CD8-positive, alpha-beta memory T cell (primary cell): Measurements from ENCODE around the gene SPAM1. TPM values are rescaled to one million over a fixed set of nuclear protein-coding genes. Genes with fewer than 3 reads are reported as not detected.
"Not testable (repeated sequence)": the region's sequence is repeated elsewhere in the genome, so short reads cannot be mapped to it uniquely, and the experiment has no call there.

ENCODE experiments used
- CTCF ChIA-PET: fragments of 350-600 bp; sonication (Branson Sonifier 250); formaldehyde crosslinking; loops from one replicate; lab custom pipeline; 2021; ENCODE audit warnings: antibody characterized with exemption; lab: Charles Lee
- POLR2A ChIA-PET: fragments of 350-600 bp; sonication (Branson Sonifier 250); formaldehyde crosslinking; loops from one replicate; lab custom pipeline; 2021; ENCODE audit warnings: antibody characterized with exemption; lab: Charles Lee
- DNase-seq, 5 donors: peaks; one replicate each; pipeline versions ENCODE4 v3.0.0 to v3.0.0-alpha.2; 2020 to 2022; ENCODE audit warnings: mixed read lengths in 1 of 5
- H3K27ac ChIP-seq: one replicate; pipeline ENCODE4 v1.7.0; 2013; ENCODE audit warnings: low read depth, mild to moderate bottlenecking, low read length, moderate library complexity
- H3K27me3 ChIP-seq: 2 replicates; pipeline ENCODE4 v1.7.0; 2013; ENCODE audit warnings: low read length, mild to moderate bottlenecking; ENCODE audit not compliant: insufficient read depth, poor library complexity, severe bottlenecking
- H3K36me3 ChIP-seq: 2 replicates; pipeline ENCODE4 v1.7.0; 2013; ENCODE audit warnings: mild to moderate bottlenecking, low read length, moderate library complexity; ENCODE audit not compliant: insufficient read depth
- H3K4me1 ChIP-seq: 2 replicates; pipeline ENCODE4 v1.7.0; 2013; ENCODE audit warnings: mild to moderate bottlenecking, low read length, moderate library complexity; ENCODE audit not compliant: insufficient read depth
- H3K4me3 ChIP-seq: 2 replicates; pipeline ENCODE4 v1.7.0; 2013; ENCODE audit warnings: mild to moderate bottlenecking, low read length
- H3K9me3 ChIP-seq: 2 replicates; pipeline ENCODE4 v1.7.0; 2013; ENCODE audit warnings: mild to moderate bottlenecking, low read length
- H3K27ac Mint-ChIP-seq, 8 donors: one replicate each; pipeline ENCODE4 v1.8.0; 2020 to 2021; ENCODE audit warnings: mixed read lengths in 8 of 8, mild to moderate bottlenecking in 6 of 8, inconsistent platforms in 3 of 8, moderate library complexity in 3 of 8
- H3K27me3 Mint-ChIP-seq, 2 donors: one replicate each; pipeline ENCODE4 v1.8.0; 2020 to 2021; ENCODE audit warnings: mixed read lengths in 2 of 2, mild to moderate bottlenecking in 1 of 2, moderate library complexity in 1 of 2
- H3K36me3 Mint-ChIP-seq, 3 donors: one replicate each; pipeline ENCODE4 v1.8.0; 2020 to 2021; ENCODE audit warnings: mixed read lengths in 3 of 3, inconsistent platforms in 1 of 3, mild to moderate bottlenecking in 1 of 3
- H3K4me1 Mint-ChIP-seq, 3 donors: one replicate each; pipeline ENCODE4 v1.8.0; 2020 to 2021; ENCODE audit warnings: mixed read lengths in 3 of 3, inconsistent platforms in 1 of 3, mild to moderate bottlenecking in 1 of 3
- H3K4me3 Mint-ChIP-seq, 7 donors: one replicate each; pipeline ENCODE4 v1.8.0; 2020 to 2021; ENCODE audit warnings: mixed read lengths in 7 of 7, mild to moderate bottlenecking in 6 of 7, moderate library complexity in 4 of 7, inconsistent platforms in 2 of 7
- H3K9me3 Mint-ChIP-seq, 5 donors: one replicate each; pipeline ENCODE4 v1.8.0; 2020 to 2022; ENCODE audit warnings: mixed read lengths in 5 of 5, mild to moderate bottlenecking in 3 of 5, moderate library complexity in 2 of 5, inconsistent platforms in 1 of 5
- polyA plus RNA-seq: library from polyadenylated mRNA; unstranded; fragments of 300-500 nt; fragmentation: Illumina TruSeq; gene quantifications from one replicate; pipeline ENCODE4 v1.2.3, GENCODE V29; 2021
- total RNA-seq, 2 experiments: library from RNA; stranded (reverse); gene quantifications; one replicate each; pipeline ENCODE4 v1.2.3, GENCODE V29; 2021

SPAM1 gene, protein sequence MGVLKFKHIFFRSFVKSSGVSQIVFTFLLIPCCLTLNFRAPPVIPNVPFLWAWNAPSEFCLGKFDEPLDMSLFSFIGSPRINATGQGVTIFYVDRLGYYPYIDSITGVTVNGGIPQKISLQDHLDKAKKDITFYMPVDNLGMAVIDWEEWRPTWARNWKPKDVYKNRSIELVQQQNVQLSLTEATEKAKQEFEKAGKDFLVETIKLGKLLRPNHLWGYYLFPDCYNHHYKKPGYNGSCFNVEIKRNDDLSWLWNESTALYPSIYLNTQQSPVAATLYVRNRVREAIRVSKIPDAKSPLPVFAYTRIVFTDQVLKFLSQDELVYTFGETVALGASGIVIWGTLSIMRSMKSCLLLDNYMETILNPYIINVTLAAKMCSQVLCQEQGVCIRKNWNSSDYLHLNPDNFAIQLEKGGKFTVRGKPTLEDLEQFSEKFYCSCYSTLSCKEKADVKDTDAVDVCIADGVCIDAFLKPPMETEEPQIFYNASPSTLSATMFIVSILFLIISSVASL
- not detected for total RNA-seq
- not detected for polyA plus RNA-seq

GRCh38 chr7:123924941-123925340 lies at the start of gene SPAM1:
Gene SPAM1, plus strand, starts transcription at chr7:123925241. Its CDS starts 28,330 bp downstream, at chr7:123953571.
- POLR2A ChIA-PET: no interaction called here
- H3K27ac Mint-ChIP-seq: no peak within 1 kb of the TSS
- H3K27me3 Mint-ChIP-seq: no peaks in the 10 kb centered on the region
- no peaks in the 10 kb centered on the region for H3K4me1 Mint-ChIP-seq
- H3K9me3 Mint-ChIP-seq: peaks cover 0 to 2% (median 0%) of the 10 kb centered on the region in 5 donors
- H3K4me3 Mint-ChIP-seq: no peak within 1 kb of the TSS
- H3K4me1 ChIP-seq: no peaks in the 10 kb centered on the region
- no peaks in the 10 kb centered on the region for H3K36me3 ChIP-seq
- CTCF ChIA-PET: no interaction called here
- H3K27me3 ChIP-seq: no peaks in the 10 kb centered on the region
- no peak for DNase-seq
- no peak within 1 kb of the TSS for H3K4me3 ChIP-seq
- H3K9me3 ChIP-seq: no peaks in the 10 kb centered on the region
- H3K27ac ChIP-seq: no peak within 1 kb of the TSS
- H3K36me3 Mint-ChIP-seq: no peaks in the 10 kb centered on the region

DNA sequence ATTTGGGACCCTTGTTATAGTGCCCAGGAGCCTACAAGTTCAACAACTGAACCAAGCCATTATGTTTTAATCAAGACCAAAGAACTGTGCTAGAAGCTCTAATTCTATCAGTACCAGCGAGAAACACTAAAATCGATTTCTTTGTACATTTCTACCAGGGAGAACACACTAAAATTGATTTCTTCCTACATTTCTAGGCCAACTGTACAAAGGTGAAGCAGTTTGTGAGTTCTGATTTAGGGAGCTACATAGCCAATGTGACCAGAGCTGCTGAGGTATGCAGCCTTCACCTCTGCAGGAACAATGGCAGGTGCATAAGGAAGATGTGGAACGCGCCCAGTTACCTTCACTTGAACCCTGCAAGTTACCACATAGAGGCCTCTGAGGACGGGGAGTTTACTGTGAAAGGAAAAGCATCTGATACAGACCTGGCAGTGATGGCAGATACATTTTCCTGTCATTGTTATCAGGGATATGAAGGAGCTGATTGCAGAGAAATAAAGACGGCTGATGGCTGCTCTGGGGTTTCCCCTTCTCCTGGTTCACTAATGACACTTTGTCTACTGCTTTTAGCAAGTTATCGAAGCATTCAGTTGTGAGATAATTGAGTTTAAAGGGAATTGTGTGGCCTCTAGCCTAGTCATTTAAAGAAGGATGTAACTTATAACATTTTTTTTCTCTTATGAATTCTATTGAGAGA lies 48.3 kb upstream of the SPAM1 start:
- no peaks in the 10 kb centered on the region for H3K36me3 Mint-ChIP-seq
- ChIA-PET CTCF (interaction anchor here (1.0 kb wide), 1 partner anchor 194 kb away, joined by 3 read pairs; no protein-coding TSS in a partner anchor), POLR2A (no interaction called here)
- no peak for DNase-seq
- peaks cover 0 to 2% (median 2%) of the 10 kb centered on the region in 3 donors for H3K4me1 Mint-ChIP-seq
- no peaks in the 10 kb centered on the region for H3K9me3 Mint-ChIP-seq
- H3K9me3 ChIP-seq: no peaks in the 10 kb centered on the region
- no peak overlapping the region for H3K4me3 Mint-ChIP-seq
- H3K4me1 ChIP-seq: no peaks in the 10 kb centered on the region
- no peak overlapping the region for H3K27ac Mint-ChIP-seq
- no peak overlapping the region for H3K27ac ChIP-seq
- H3K27me3 Mint-ChIP-seq: peaks cover 1 to 9% of the 10 kb centered on the region in 2 donors
- no peaks in the 10 kb centered on the region for H3K36me3 ChIP-seq
- H3K4me3 ChIP-seq: no peak overlapping the region
- no peaks in the 10 kb centered on the region for H3K27me3 ChIP-seq

DNA sequence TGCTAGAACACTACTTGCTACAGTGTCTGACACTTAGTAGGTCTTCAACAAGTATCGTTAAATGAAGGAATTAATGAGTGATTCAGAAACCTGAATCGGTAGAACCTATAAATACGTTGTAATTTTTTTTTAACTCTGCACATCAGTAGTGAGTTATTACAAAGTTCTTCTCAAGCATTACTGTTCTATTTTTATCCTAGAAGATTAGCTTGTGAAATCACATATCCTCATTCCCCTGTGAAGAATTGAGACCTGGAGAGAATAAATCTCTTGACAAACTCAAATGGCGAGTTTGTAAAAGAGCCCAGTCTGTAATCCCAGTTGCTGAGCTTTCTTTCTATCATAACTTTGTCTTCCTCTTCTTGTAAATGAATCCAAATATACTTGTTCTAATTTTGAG lies 45.4 kb upstream of the SPAM1 start:
- no peaks in the 10 kb centered on the region for H3K4me1 Mint-ChIP-seq
- no peak overlapping the region for H3K27ac Mint-ChIP-seq
- DNase-seq: no peak
- H3K27me3 Mint-ChIP-seq: peaks cover 1 to 12% of the 10 kb centered on the region in 2 donors
- CTCF ChIA-PET: interaction anchor here (2.1 kb wide), 1 partner anchor 14 kb away, joined by 5 read pairs; no protein-coding TSS in a partner anchor
- Histone ChIP-seq H3K27ac (no peak overlapping the region), H3K4me3 (no peak overlapping the region), H3K4me1 (no peaks in the 10 kb centered on the region), H3K9me3 (no peaks in the 10 kb centered on the region), H3K36me3 (no peaks in the 10 kb centered on the region), H3K27me3 (no peaks in the 10 kb centered on the region)
- no peaks in the 10 kb centered on the region for H3K36me3 Mint-ChIP-seq
- no peaks in the 10 kb centered on the region for H3K9me3 Mint-ChIP-seq
- POLR2A ChIA-PET: no interaction called here
- H3K4me3 Mint-ChIP-seq: no peak overlapping the region

- Histone ChIP-seq H3K4me3 (no peak overlapping the region), H3K27ac (no peak overlapping the region), H3K27me3 (no peaks in the 10 kb centered on the region), H3K36me3 (no peaks in the 10 kb centered on the region), H3K4me1 (no peaks in the 10 kb centered on the region), H3K9me3 (no peaks in the 10 kb centered on the region)
- Mint-ChIP-seq H3K4me1 (no peaks in the 10 kb centered on the region), H3K27ac (no peak overlapping the region), H3K36me3 (no peaks in the 10 kb centered on the region), H3K4me3 (no peak overlapping the region), H3K27me3 (peaks cover 1 to 6% of the 10 kb centered on the region in 2 donors), H3K9me3 (no peaks in the 10 kb centered on the region)
- no peak for DNase-seq
- ChIA-PET POLR2A (no interaction called here), CTCF (no interaction called here)
Observed at GRCh38 chr7:123881300-123881699, 43.7 kb upstream of the SPAM1 start.

DNA sequence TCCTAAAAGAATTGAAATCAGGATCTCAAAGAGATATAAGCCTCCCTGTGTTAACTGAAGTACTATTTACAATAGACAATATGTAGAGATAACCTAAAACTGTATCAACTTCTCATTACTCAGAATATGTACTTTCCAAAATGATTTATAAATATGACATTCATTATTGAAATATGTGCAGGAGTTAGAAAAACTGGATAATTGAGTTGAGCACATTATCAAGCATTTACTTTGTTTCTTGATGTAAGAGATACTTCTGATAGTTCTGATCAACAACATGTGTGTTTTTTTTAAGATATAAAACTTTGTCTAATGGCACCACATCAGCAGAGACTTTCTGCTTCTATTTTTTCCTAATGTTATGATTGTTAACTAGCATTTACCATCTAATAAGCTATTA lies 41.9 kb upstream of the SPAM1 start:
- H3K4me1 Mint-ChIP-seq: no peaks in the 10 kb centered on the region
- DNase-seq: no peak
- POLR2A ChIA-PET: no interaction called here

GRCh38 chr7:123888192-123888591 lies 36.8 kb upstream of the SPAM1 start:
- CTCF ChIA-PET: no interaction called here
- H3K27me3 ChIP-seq: no peaks in the 10 kb centered on the region
- Mint-ChIP-seq H3K27me3 (peaks cover 0 to 1% of the 10 kb centered on the region in 2 donors), H3K4me1 (no peaks in the 10 kb centered on the region), H3K36me3 (no peaks in the 10 kb centered on the region), H3K9me3 (peaks cover 0 to 8% (median 4%) of the 10 kb centered on the region in 5 donors), H3K4me3 (no peak overlapping the region), H3K27ac (no peak overlapping the region)
- H3K4me1 ChIP-seq: no peaks in the 10 kb centered on the region
- POLR2A ChIA-PET: no interaction called here
- no peaks in the 10 kb centered on the region for H3K9me3 ChIP-seq
- no peaks in the 10 kb centered on the region for H3K36me3 ChIP-seq
- no peak for DNase-seq
- H3K4me3 ChIP-seq: no peak overlapping the region
- H3K27ac ChIP-seq: no peak overlapping the region

More for the DNA sequence above, 41.9 kb upstream of the SPAM1 start:
- Mint-ChIP-seq H3K36me3 (no peaks in the 10 kb centered on the region), H3K4me3 (no peak overlapping the region), H3K27ac (no peak overlapping the region), H3K27me3 (peaks cover 1 to 6% of the 10 kb centered on the region in 2 donors), H3K9me3 (no peaks in the 10 kb centered on the region)
- Histone ChIP-seq H3K36me3 (no peaks in the 10 kb centered on the region), H3K4me3 (no peak overlapping the region), H3K4me1 (no peaks in the 10 kb centered on the region), H3K27me3 (no peaks in the 10 kb centered on the region), H3K27ac (no peak overlapping the region), H3K9me3 (no peaks in the 10 kb centered on the region)
- CTCF ChIA-PET: no interaction called here

DNA sequence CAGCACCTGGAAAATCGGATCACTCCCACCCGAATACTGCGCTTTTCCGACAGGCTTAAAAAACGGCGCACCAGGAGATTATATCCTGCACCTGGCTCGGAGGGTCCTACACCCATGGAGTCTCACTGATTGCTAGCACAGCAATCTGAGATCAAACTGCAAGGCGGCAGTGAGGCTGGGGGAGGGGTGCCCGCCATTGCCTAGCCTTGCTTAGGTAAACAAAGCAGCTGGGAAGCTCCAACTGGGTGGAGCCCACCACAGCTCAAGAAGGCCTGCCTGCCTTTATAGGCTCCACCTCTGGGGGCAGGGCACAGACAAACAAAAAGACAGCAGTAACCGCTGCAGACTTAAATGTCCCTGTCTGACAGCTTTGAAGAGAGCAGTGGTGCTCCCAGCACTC lies 30.3 kb upstream of the SPAM1 start:
- CTCF ChIA-PET, H3K4me1 ChIP-seq, H3K27me3 ChIP-seq, H3K4me3 Mint-ChIP-seq, POLR2A ChIA-PET, H3K4me1 Mint-ChIP-seq, DNase-seq, H3K36me3 ChIP-seq, H3K27ac Mint-ChIP-seq, H3K9me3 ChIP-seq, H3K27me3 Mint-ChIP-seq, H3K36me3 Mint-ChIP-seq, H3K27ac ChIP-seq, H3K4me3 ChIP-seq: not testable (repeated sequence)
- H3K9me3 Mint-ChIP-seq: peaks cover 6 to 21% (median 13%) of the 10 kb centered on the region in 5 donors

DNA sequence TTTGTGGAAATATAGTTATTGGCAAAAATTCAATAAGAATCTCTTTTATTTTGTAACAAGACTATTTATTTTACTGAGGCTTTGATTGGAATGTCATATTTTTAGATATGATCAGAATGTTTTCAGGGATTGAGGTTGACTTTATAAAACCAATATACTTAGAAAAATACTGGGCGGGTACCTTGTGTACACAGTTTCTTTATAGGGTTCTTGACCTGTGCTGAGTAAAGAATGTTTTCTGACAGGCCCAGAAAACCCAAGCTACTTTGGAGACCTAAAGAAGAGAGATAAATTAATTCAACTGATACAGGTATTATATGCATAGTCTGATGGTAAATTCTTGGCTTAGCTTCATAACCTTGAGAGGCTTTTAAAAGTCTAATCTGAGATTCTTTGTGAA lies 23.9 kb upstream of the SPAM1 start:
- Mint-ChIP-seq H3K36me3 (no peaks in the 10 kb centered on the region), H3K9me3 (peaks cover 0 to 6% (median 2%) of the 10 kb centered on the region in 5 donors), H3K27me3 (no peaks in the 10 kb centered on the region), H3K27ac (no peak overlapping the region), H3K4me1 (no peaks in the 10 kb centered on the region), H3K4me3 (no peak overlapping the region)
- POLR2A ChIA-PET: no interaction called here
- no peaks in the 10 kb centered on the region for H3K9me3 ChIP-seq
- H3K36me3 ChIP-seq: no peaks in the 10 kb centered on the region
- H3K27ac ChIP-seq: no peak overlapping the region
- CTCF ChIA-PET: no interaction called here
- no peaks in the 10 kb centered on the region for H3K27me3 ChIP-seq
- no peak for DNase-seq
- no peaks in the 10 kb centered on the region for H3K4me1 ChIP-seq
- H3K4me3 ChIP-seq: no peak overlapping the region
